Measurements from ENCODE around the gene PDX1.

Gene PDX1

DNA sequence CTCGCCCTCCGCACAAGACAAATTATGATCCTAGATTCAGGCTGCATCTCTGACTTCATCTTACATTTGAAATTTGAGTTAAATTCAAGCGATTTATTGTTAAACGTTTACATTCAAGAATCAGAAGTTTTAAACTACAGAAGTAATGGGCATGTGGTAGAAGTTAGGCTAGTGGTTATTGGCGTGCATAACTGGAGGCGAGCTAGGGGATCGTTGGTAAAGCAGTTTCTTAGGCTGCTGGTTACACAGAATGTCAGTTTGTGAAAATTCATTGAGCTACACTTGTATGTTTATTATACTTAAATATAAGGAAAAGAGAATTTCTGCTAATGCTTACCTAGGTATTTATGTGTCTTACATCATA is 50.0 kb downstream of the PDX1 start:
- no peak overlapping the region for H3K9ac ChIP-seq (ENCODE audit: low read depth, low read length)
- H3K4me3 ChIP-seq (ENCODE audit: low read depth, low read length), result no peak overlapping the region
- H3K4me1 ChIP-seq (ENCODE audit: control insufficient read depth, insufficient read depth, low read length), result peaks cover 18% of the 10 kb centered on the region
- no peaks in the 10 kb centered on the region for H3K9me3 ChIP-seq (ENCODE audit: control insufficient read depth, insufficient read depth, low read length)
- H3K36me3 ChIP-seq (ENCODE audit: control insufficient read depth, insufficient read depth, low read length), result no peaks in the 10 kb centered on the region
- H3K27me3 ChIP-seq (ENCODE audit: control insufficient read depth, insufficient read depth, low read length), result peaks cover 98% of the 10 kb centered on the region

DNA sequence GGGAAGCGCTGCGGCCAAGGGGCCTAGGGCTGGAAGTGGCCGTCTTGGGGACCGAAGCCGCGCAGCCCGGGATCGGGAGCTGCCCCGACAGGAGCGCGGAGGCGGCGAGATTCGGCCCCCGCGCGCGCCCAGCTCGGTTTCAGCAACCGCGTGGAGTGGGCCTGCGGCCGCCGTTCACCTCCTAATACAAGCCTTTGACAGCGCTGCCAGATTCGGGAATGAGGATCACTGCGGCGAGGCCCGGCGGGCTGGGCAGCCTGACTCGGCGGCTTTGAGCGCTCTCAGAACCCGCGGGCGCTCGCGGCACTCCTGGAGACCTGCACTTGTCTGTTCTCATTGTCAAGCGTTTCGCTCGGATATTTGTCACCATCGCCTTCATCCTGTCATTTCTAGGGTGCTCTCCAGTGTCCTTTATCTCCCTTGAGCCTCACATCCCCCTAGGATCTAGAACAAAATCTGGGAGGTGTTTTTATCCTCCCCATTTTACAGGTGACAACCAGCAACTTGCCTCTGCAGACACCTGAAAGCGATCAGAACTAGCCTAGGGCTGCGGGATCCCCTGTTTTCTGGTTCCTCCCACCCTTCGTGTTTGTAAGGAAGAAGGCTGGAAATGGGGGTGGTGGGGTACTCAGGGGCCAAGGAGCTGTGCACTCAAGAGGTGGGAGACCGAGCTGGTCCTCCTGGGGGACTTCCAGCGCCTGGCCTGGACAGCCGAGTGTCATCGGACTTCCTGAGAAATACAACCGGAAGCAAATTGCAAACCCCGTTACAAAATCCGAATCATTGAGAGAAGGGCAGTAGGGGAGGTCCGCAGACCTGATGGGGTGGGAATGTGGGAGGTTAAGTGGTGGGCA is 50.8 kb downstream of the PDX1 start:
- Histone ChIP-seq H3K27me3 (ENCODE audit: control insufficient read depth, insufficient read depth, low read length) (peaks cover 98% of the 10 kb centered on the region), H3K4me1 (ENCODE audit: control insufficient read depth, insufficient read depth, low read length) (peaks cover 17% of the 10 kb centered on the region), H3K9me3 (ENCODE audit: control insufficient read depth, insufficient read depth, low read length) (no peaks in the 10 kb centered on the region), H3K9ac (ENCODE audit: low read depth, low read length) (no peak overlapping the region), H3K36me3 (ENCODE audit: control insufficient read depth, insufficient read depth, low read length) (no peaks in the 10 kb centered on the region), H3K4me3 (ENCODE audit: low read depth, low read length) (peak overlapping the region; percentile 30)

GRCh38 chr13:27971236-27971645 is 51.4 kb downstream of the PDX1 start:
- Histone ChIP-seq H3K4me3 (ENCODE audit: low read depth, low read length) (peak overlapping the region; percentile 30), H3K9ac (ENCODE audit: low read depth, low read length) (no peak overlapping the region), H3K4me1 (ENCODE audit: control insufficient read depth, insufficient read depth, low read length) (peaks cover 14% of the 10 kb centered on the region), H3K9me3 (ENCODE audit: control insufficient read depth, insufficient read depth, low read length) (no peaks in the 10 kb centered on the region), H3K27me3 (ENCODE audit: control insufficient read depth, insufficient read depth, low read length) (peaks cover 98% of the 10 kb centered on the region), H3K36me3 (ENCODE audit: control insufficient read depth, insufficient read depth, low read length) (no peaks in the 10 kb centered on the region)

- H3K9ac ChIP-seq (ENCODE audit: low read depth, low read length), result no peak overlapping the region
- peaks cover 12% of the 10 kb centered on the region for H3K4me1 ChIP-seq (ENCODE audit: control insufficient read depth, insufficient read depth, low read length)
- no peaks in the 10 kb centered on the region for H3K36me3 ChIP-seq (ENCODE audit: control insufficient read depth, insufficient read depth, low read length)
- peaks cover 100% of the 10 kb centered on the region for H3K27me3 ChIP-seq (ENCODE audit: control insufficient read depth, insufficient read depth, low read length)
- peak overlapping the region; percentile 8 for H3K4me3 ChIP-seq (ENCODE audit: low read depth, low read length)
- H3K9me3 ChIP-seq (ENCODE audit: control insufficient read depth, insufficient read depth, low read length), result no peaks in the 10 kb centered on the region
Observed at GRCh38 chr13:27971776-27972477, 52.1 kb downstream of the PDX1 start.

DNA sequence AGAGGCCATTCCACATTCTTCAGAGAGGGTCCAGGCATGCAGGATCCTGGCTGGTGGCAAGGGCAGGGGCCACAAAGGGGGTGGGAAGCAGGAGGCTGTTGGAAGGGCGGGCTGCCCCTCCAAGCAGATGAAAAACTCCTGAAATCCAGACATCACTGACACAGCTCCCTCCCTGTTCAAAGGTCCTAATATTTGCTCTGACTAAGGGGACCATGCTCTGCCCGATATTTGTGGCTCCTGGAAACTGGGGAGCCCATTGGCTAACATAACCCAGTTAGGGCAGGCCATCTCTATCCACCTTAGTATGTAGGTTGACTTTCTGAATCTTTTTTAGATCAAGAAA is 52.6 kb downstream of the PDX1 start:
- H3K9me3 ChIP-seq (ENCODE audit: control insufficient read depth, insufficient read depth, low read length), result no peaks in the 10 kb centered on the region
- peak overlapping the region; percentile 8 for H3K4me3 ChIP-seq (ENCODE audit: low read depth, low read length)
- H3K4me1 ChIP-seq (ENCODE audit: control insufficient read depth, insufficient read depth, low read length), result peaks cover 12% of the 10 kb centered on the region
- H3K36me3 ChIP-seq (ENCODE audit: control insufficient read depth, insufficient read depth, low read length), result no peaks in the 10 kb centered on the region
- no peak overlapping the region for H3K9ac ChIP-seq (ENCODE audit: low read depth, low read length)
- H3K27me3 ChIP-seq (ENCODE audit: control insufficient read depth, insufficient read depth, low read length), result peaks cover 100% of the 10 kb centered on the region

GRCh38 chr13:27973291-27973690 is 53.5 kb downstream of the PDX1 start:
- peaks cover 100% of the 10 kb centered on the region for H3K27me3 ChIP-seq (ENCODE audit: control insufficient read depth, insufficient read depth, low read length)
- H3K9ac ChIP-seq (ENCODE audit: low read depth, low read length), result no peak overlapping the region
- H3K4me3 ChIP-seq (ENCODE audit: low read depth, low read length), result peak overlapping the region; percentile 18
- H3K4me1 ChIP-seq (ENCODE audit: control insufficient read depth, insufficient read depth, low read length), result peaks cover 12% of the 10 kb centered on the region
- H3K36me3 ChIP-seq (ENCODE audit: control insufficient read depth, insufficient read depth, low read length), result no peaks in the 10 kb centered on the region
- no peaks in the 10 kb centered on the region for H3K9me3 ChIP-seq (ENCODE audit: control insufficient read depth, insufficient read depth, low read length)

DNA sequence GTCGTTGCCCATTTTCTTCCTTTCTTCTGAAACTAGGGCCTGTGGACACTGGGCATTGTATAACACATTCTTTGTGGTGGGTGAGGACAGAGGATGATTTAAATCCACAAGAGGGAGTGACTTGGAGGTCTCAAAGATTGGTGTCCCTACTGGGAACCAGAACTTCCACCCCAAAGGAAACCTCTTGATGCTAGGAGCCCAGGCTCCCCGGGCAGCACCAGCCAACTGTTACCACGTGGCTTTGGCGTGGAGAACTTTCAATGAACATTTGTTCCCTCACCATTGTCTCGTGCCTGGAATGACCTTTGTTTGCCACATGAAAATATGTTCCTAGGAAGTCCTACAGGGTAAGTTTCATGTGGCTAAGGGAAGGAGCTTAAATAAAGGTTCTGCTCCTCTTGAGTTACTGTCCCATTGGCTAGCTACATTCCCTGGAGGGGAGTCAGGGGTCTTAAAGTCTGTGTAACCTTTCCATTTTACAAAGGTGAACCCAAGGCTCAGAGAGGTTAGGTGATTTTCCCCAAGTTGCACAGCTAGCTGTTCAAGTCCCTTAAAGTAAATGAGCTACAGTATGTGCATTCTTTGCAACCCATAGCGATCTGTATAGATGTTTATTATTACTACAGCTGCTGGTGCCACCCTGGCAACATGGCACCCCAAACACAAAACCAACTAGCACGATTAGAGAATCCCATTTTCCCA is 54.3 kb downstream of the PDX1 start:
- Histone ChIP-seq H3K27me3 (ENCODE audit: control insufficient read depth, insufficient read depth, low read length) (peaks cover 100% of the 10 kb centered on the region), H3K9ac (ENCODE audit: low read depth, low read length) (no peak overlapping the region)

More for the DNA sequence above, 54.3 kb downstream of the PDX1 start:
- Histone ChIP-seq H3K36me3 (ENCODE audit: control insufficient read depth, insufficient read depth, low read length) (no peaks in the 10 kb centered on the region), H3K9me3 (ENCODE audit: control insufficient read depth, insufficient read depth, low read length) (no peaks in the 10 kb centered on the region), H3K4me3 (ENCODE audit: low read depth, low read length) (no peak overlapping the region), H3K4me1 (ENCODE audit: control insufficient read depth, insufficient read depth, low read length) (peaks cover 12% of the 10 kb centered on the region)

Data from iPS-15b (cell line).